Measurements from ENCODE around the gene GLRX2.
A peak's percentile ranks its signal among the peaks of the same experiment; 100 is the strongest.
"Not testable (repeated sequence)": the region's sequence is repeated elsewhere in the genome, so short reads cannot be mapped to it uniquely, and the experiment has no call there.

The GLRX2 gene, protein sequence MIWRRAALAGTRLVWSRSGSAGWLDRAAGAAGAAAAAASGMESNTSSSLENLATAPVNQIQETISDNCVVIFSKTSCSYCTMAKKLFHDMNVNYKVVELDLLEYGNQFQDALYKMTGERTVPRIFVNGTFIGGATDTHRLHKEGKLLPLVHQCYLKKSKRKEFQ

GRCh38 chr1:193104907-193105820 lies at the start of gene GLRX2:
Gene GLRX2 (minus strand): TSS chr1:193105414. CDS start chr1:193105382, 32 bp downstream.
- DNase-seq: peak; percentile 92

- DNase-seq: no peak
These were observed 39.8 kb upstream of the GLRX2 start for GRCh38 chr1:193144999-193145398.

GRCh38 chr1:193144361-193144938 lies 39.2 kb upstream of the GLRX2 start:
- no peak for DNase-seq

- DNase-seq: peak; percentile 61
These were observed 38.1 kb upstream of the GLRX2 start for GRCh38 chr1:193143285-193143684.

GRCh38 chr1:193142409-193142808 lies 37.2 kb upstream of the GLRX2 start:
- DNase-seq: no peak

- no peak for DNase-seq
These were observed 36.6 kb upstream of the GLRX2 start for GRCh38 chr1:193141804-193142203.

- no peak for DNase-seq
These were observed 35.0 kb upstream of the GLRX2 start for GRCh38 chr1:193140254-193140653.

GRCh38 chr1:193131266-193131860 lies 26.1 kb upstream of the GLRX2 start:
- no peak for DNase-seq

DNA sequence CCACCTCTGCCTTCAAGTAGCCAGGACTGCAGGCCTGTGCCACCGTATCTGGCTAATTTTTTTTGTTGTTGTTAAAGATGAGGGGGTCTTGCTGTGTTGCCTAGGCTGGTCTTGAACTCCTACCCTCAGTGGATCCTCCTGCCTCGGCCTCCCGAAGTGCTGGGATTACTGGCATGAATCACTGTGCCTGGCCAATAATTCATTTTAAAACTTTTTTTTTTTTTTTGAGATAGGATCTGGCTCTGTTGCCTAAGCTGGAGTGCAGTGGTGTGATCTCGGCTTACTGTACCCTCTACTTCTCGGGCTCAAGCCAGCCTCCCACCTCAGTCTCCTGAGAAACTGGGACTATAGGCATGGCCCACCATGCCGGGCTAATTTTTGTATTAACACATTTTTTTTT lies 20.2 kb upstream of the GLRX2 start:
- DNase-seq: no peak

DNA sequence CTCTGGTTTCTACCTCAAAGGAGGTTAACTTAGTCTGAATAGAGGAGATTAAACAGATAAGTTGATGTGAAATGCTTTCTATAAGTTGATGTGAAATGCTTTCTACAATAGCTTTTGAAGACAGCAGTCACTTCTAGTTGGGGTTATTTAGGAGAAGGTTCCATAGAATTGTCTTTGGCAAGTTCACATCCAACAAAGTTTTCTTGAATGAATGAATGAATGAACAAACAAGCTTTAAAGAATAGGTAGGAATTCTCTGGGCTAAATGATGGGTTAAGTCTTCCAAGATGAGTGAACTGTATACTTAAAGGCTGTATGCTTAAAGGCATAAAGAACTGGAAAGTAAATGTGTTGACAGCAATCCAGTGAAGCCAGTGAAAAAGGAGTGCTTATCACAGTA lies 18.5 kb upstream of the GLRX2 start:
- peak; percentile 51 for DNase-seq

- DNase-seq: peak; percentile 98
These were observed 16.7 kb upstream of the GLRX2 start, which contains the start of gene CDC73 for GRCh38 chr1:193121616-193122593. Gene CDC73 (plus strand): TSS chr1:193122031. CDS start chr1:193122201, 170 bp downstream.

DNA sequence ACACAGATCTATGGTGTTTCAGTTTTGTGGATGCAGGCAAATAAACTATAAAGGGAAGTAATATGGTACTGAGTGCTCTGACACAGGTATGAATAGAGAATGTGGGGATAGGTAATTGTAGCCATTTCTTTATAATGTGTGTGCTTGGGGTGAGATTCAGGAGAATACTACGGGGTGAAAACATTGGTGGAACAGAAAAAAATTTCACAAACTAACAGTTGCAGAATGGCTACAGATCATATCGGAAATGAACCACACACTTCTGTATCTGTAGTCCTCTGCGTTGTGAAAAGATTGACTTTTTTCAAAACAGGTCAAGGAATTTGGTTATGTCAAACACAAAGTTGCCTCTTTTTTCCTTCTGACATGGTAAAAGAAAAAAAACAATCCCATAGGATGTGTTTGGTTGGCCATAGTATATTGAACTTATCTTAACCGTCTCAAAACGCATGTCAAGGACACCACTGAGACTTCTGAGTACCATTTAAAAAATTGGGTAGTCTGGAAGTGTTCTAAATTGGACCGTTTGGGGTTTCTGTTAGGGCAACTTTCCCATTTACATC lies 15.5 kb upstream of the GLRX2 start:
- DNase-seq: peak; percentile 63

DNA sequence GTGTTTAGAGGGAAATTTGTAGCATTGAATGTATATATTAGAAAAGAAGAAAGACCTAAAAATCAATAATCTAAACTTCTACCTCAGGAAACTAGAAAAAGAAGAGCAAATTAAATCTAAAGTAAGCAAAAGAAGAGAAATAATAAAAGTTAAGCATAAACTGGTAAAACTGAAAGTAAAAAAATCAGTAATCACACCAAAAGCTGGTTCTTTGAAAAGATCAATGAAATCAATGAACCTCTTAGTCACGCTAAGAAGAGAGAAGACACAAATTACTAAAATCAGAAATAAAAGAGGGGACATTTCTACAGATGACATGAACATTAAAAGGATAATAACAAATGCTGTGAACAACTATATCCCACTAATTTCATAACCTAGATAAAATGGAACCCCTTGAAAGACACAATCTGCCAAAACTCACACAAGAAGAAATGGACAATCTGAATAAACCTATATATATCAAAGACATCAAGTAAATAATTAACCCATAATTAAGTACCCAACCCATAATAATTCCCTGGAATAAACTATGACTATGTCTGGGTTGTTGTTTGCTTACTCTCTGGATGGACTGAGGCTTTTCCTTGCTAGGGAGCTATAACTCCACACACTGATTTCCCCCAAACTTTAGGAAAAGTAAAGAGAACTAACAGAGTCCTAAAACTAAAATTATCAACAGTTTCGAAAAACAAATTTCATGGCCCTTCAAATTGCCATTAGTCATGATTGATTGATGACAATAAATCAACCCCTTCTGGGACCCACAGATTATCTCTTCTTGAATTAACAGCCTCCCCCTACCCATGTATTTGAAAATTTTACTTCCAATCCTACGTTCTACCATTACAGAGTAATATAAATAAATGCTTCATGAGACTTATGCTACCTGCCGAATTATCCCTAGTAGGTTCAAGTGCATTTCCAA lies 13.9 kb upstream of the GLRX2 start:
- peak; percentile 52 for DNase-seq

DNA sequence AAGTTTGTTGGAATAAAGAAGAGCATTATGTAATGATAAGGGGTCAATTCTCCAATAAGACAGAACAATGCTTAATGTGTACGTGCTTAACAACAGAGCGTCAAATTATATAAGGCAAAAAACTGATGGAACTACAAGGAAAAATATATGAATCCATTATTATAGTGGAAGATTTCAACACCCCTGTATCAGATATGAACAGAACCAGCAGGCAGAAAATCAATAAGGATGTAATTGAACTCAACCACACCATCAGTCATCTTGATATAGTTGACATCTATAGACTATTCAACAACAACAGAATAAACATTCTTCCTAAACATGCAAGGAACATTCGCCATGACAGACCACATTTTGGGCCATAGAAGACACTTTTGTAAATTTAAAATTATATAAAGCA lies 13.0 kb upstream of the GLRX2 start:
- DNase-seq: peak; percentile 52

DNA sequence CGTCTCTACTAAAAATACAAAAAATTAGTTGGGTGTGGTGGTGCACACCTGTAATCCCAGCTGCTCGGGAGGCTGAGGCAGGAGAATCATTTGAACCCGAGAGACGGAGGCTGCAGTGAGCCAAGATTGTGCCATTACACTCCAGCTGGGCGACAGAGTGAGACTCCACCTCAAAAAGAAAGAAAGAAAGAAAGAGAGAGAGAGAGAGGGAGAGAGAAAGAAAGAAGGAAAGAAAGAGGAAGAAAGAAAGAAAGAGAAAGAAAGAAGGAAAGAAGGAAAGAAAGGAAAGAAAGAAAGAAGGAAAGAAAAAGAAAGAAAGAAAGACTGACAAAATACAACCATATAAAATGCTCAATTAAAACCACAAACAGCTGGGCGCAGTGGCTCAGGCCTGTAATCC lies 12.0 kb upstream of the GLRX2 start:
- not testable (repeated sequence) for DNase-seq

GRCh38 chr1:193115629-193116227 lies 10.5 kb upstream of the GLRX2 start:
- no peak for DNase-seq

DNA sequence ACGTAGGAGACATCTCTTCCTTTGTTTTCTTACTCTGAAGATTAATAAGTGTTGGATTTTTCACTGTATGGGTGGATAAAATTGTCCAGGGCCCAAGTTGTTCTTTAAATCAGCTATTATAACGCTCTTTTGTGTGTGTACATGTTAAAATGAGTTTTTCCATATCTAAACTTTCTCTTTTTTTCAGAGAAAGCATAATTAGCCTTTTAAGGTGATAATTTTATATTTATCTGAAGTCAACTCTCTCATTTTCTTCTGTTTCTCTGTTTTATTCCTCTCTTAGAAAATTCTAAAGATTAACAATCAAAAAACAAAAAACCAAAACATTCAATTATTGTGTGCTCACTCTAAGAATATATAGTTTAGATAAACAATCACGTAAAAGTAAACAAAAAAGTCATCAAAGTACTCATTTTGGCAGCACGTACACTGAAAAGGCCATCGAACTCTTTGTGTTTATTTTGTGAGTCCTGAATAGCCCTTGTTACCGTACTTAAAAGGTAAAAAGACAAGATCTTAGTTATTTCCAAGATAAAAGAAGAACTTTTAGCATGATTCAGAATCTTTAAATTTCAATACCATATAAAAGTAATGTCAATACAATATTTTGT lies 9.4 kb upstream of the GLRX2 start:
- DNase-seq: no peak

GRCh38 chr1:193113992-193114332 lies 8.7 kb upstream of the GLRX2 start:
- peak; percentile 22 for DNase-seq

- DNase-seq: no peak
These were observed 8.2 kb upstream of the GLRX2 start for GRCh38 chr1:193113258-193113991.
